Activated B cell treated with CpG ODN at 0.5 μM for 24 hours (primary cell): ENCODE data around the gene ING5. TPM values are rescaled to one million over a fixed set of nuclear protein-coding genes. Genes with fewer than 3 reads are reported as not detected.

Experiments
- ATAC-seq: fragments of 200-7000 bp; cut with Tn5 transposase; one replicate; pipeline ENCODE4 v1.10.0; 2021; ENCODE audit warnings: low read depth, mild to moderate bottlenecking, moderate library complexity
- CTCF ChIA-PET: fragments of 350-600 bp; sonication (Branson Sonifier 250); formaldehyde crosslinking; loops from one replicate; lab custom pipeline; 2021; ENCODE audit warnings: antibody characterized with exemption; lab: Charles Lee
- POLR2A ChIA-PET: fragments of 350-600 bp; sonication (Branson Sonifier 250); formaldehyde crosslinking; loops from one replicate; lab custom pipeline; 2021; ENCODE audit warnings: antibody characterized with exemption; lab: Charles Lee
- DNase-seq: peaks from one replicate; pipeline ENCODE4 v3.0.0; 2022
- H3K27ac Mint-ChIP-seq: one replicate; pipeline ENCODE4 v1.8.0; 2020; ENCODE audit warnings: mixed read lengths
- H3K27me3 Mint-ChIP-seq: one replicate; pipeline ENCODE4 v1.8.0; 2021; ENCODE audit warnings: mixed read lengths
- H3K36me3 Mint-ChIP-seq: one replicate; pipeline ENCODE4 v1.8.0; 2021; ENCODE audit warnings: low read depth, mixed read lengths
- H3K4me1 Mint-ChIP-seq: one replicate; pipeline ENCODE4 v1.8.0; 2021; ENCODE audit warnings: mixed read lengths
- H3K4me3 Mint-ChIP-seq: one replicate; pipeline ENCODE4 v1.8.0; 2020; ENCODE audit warnings: mild to moderate bottlenecking, mixed read lengths
- H3K9me3 Mint-ChIP-seq: one replicate; pipeline ENCODE4 v1.8.0; 2020; ENCODE audit warnings: mixed read lengths
- CTCF ChIP-seq: fragments of 200-600 bp; IDR thresholded peaks from one replicate; pipeline ENCODE4 v1.8.0; 2022; ENCODE audit warnings: antibody characterized with exemption, mild to moderate bottlenecking
- intact Hi-C: fragments of 100-400 bp; cut with micrococcal nuclease; formaldehyde crosslinking; loops from one replicate; pipeline ENCODE4 v1.15.1; 2024
- total RNA-seq: library from RNA; stranded (reverse); gene quantifications from 2 replicates; pipeline ENCODE4 v1.2.3, GENCODE V29; 2022

The ING5 gene
- total RNA-seq, 1 donor from 2014 or later = 61.1 TPM

DNA sequence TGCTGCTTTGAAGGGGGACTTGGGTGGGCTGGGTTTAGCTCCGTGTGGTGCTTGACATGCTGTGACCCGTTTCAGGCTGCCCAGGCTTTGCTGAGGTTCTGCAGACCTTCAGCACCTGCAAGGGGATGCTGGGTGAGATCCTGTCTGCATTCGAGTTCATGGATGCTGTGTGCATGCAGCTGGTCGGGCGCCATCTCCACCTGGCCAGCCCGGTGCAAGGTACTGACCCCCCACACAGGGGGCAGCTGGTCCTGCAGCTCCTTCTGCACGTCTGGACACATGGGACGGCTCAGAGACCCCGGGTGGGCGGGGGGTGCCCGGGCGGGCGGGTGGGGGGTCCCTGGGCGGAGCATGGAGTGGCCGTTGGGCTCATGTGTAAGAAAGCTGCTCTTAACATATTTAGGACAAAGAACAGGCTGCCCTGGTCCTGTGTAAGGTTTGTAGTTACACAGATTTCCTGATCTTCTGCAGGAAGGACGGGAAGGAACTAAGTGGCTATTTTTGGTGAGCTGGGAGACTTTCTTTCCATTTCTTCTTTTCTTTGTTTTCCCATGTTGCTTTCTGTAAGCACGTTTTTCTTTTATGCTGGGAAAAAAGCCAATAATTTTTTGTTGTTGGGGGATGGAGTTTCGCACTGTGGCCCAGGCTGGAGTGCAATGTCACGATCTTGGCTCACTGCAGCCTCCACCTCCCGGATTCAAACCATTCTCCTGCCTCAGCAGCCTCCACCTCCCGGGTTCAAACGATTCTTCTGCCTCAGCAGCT lies 48.4 kb downstream of the ING5 start:
- Mint-ChIP-seq H3K9me3 (no peaks in the 10 kb centered on the region), H3K4me3 (no peak overlapping the region), H3K27me3 (no peaks in the 10 kb centered on the region), H3K27ac (no peak overlapping the region), H3K36me3 (peaks cover 51% of the 10 kb centered on the region), H3K4me1 (no peaks in the 10 kb centered on the region)
- CTCF ChIA-PET = no interaction called here
- intact Hi-C loops = no loop called here
- no peak for DNase-seq
- no peak for ATAC-seq
- no peak for TF ChIP-seq CTCF
- POLR2A ChIA-PET = interaction anchor here (0.5 kb wide), 1 partner anchor 32 kb away, joined by 3 read pairs; no protein-coding TSS in a partner anchor

- ATAC-seq = no peak
- no peak for TF ChIP-seq CTCF
- Mint-ChIP-seq H3K36me3 (peaks cover 50% of the 10 kb centered on the region), H3K27ac (no peak overlapping the region), H3K4me1 (no peaks in the 10 kb centered on the region), H3K9me3 (no peaks in the 10 kb centered on the region), H3K27me3 (no peaks in the 10 kb centered on the region), H3K4me3 (no peak overlapping the region)
- intact Hi-C loops = no loop called here
- CTCF ChIA-PET = no interaction called here
- DNase-seq = no peak
- POLR2A ChIA-PET = no interaction called here
These were observed 49.3 kb downstream of the ING5 start for GRCh38 chr2:241751152-241751551.

GRCh38 chr2:241751776-241752175 lies 49.9 kb downstream of the ING5 start:
- TF ChIP-seq CTCF = no peak
- Mint-ChIP-seq H3K27ac (no peak overlapping the region), H3K4me1 (no peaks in the 10 kb centered on the region), H3K36me3 (peaks cover 52% of the 10 kb centered on the region), H3K27me3 (no peaks in the 10 kb centered on the region), H3K4me3 (no peak overlapping the region), H3K9me3 (no peaks in the 10 kb centered on the region)
- ATAC-seq = no peak
- no peak for DNase-seq
- ChIA-PET POLR2A (no interaction called here), CTCF (no interaction called here)
- intact Hi-C loops = no loop called here

GRCh38 chr2:241752253-241752652 lies 50.4 kb downstream of the ING5 start:
- POLR2A ChIA-PET = no interaction called here
- CTCF ChIA-PET = no interaction called here
- H3K4me1 Mint-ChIP-seq = no peaks in the 10 kb centered on the region
- intact Hi-C loops = no loop called here
- H3K4me3 Mint-ChIP-seq = no peak overlapping the region
- no peaks in the 10 kb centered on the region for H3K27me3 Mint-ChIP-seq
- no peak overlapping the region for H3K27ac Mint-ChIP-seq
- DNase-seq (no peak), ATAC-seq (no peak)
- peaks cover 54% of the 10 kb centered on the region for H3K36me3 Mint-ChIP-seq
- no peak for TF ChIP-seq CTCF
- no peaks in the 10 kb centered on the region for H3K9me3 Mint-ChIP-seq

GRCh38 chr2:241752689-241753276 lies 50.9 kb downstream of the ING5 start:
- Mint-ChIP-seq H3K36me3 (peaks cover 55% of the 10 kb centered on the region), H3K4me3 (no peak overlapping the region), H3K27ac (no peak overlapping the region), H3K4me1 (no peaks in the 10 kb centered on the region), H3K9me3 (no peaks in the 10 kb centered on the region), H3K27me3 (no peaks in the 10 kb centered on the region)
- ChIA-PET CTCF (no interaction called here), POLR2A (no interaction called here)
- DNase-seq (no peak), ATAC-seq (no peak)
- intact Hi-C loops = no loop called here
- no peak for TF ChIP-seq CTCF
